ENCODE results near the gene ROBO1. TPM values are rescaled to one million over a fixed set of nuclear protein-coding genes. Genes with fewer than 3 reads are reported as not detected.
A peak's percentile ranks its signal among the peaks of the same experiment; 100 is the strongest.

The ROBO1 gene
- total RNA-seq (2016; rRNA removed; fragmentation: Illumina TruSeq; extraction: Trizol) (53.1 and 71.0 TPM in 2 replicates), polyA plus RNA-seq (2011; rRNA removed) (52.2 and 55.8 TPM in 2 replicates), polyA minus RNA-seq (2011; rRNA and poly(A)+ RNA removed; ENCODE audit: low replicate concordance) (40.2 and 121 TPM in 2 replicates), Bru-seq, nascent RNA (percentile 76 among the genes with signal in this experiment), BruChase-seq, experiment 1, labeled RNA remaining after a 6-hour chase (percentile 62 among the genes with signal in this experiment), BruChase-seq, experiment 2, labeled RNA remaining after a 2-hour chase (percentile 66 among the genes with signal in this experiment)
- 8.0 and 8.5 TPM in 2 replicates for total RNA-seq (2016; cell fraction: cytosol; rRNA removed; fragmentation: Illumina TruSeq; extraction: Trizol; ENCODE audit: low read depth)
- 43.4 and 71.0 TPM in 2 replicates for total RNA-seq (2016; cell fraction: insoluble cytoplasmic fraction; rRNA removed; fragmentation: Illumina TruSeq; extraction: Trizol)
- total RNA-seq (2016; cell fraction: membrane; rRNA removed; fragmentation: Illumina TruSeq; extraction: Trizol) = 16.5 and 27.4 TPM in 2 replicates
- 107 and 122 TPM in 2 replicates for total RNA-seq (2016; cell fraction: nucleus; rRNA removed; fragmentation: Illumina TruSeq; extraction: Trizol)
- polyA plus RNA-seq (2011; cell fraction: cytosol; rRNA removed) = 35.5 and 43.2 TPM in 2 replicates
- polyA plus RNA-seq (2011; cell fraction: nucleus; rRNA removed) = 67.2 and 70.2 TPM in 2 replicates
- polyA plus RNA-seq (2012) = 100.0 and 115 TPM in 2 replicates
- polyA plus RNA-seq (2016; cell fraction: cytosol; fragmentation: Illumina TruSeq; extraction: Trizol; ENCODE audit: low read depth) = 1.8 and 2.4 TPM in 2 replicates
- polyA plus RNA-seq (2016; cell fraction: insoluble cytoplasmic fraction; fragmentation: Illumina TruSeq; extraction: Trizol; ENCODE audit: low read depth) = 34.9 and 47.0 TPM in 2 replicates
- polyA plus RNA-seq (2016; cell fraction: membrane; fragmentation: Illumina TruSeq; extraction: Trizol; ENCODE audit: low read depth) = 4.4 and 5.6 TPM in 2 replicates
- 96.7 and 102 TPM in 2 replicates for polyA plus RNA-seq (2016; cell fraction: nucleus; fragmentation: Illumina TruSeq; extraction: Trizol; ENCODE audit: insufficient read depth, low read depth)
- polyA minus RNA-seq (2011; cell fraction: cytosol; rRNA and poly(A)+ RNA removed) = 82.7 and 99.7 TPM in 2 replicates
- polyA minus RNA-seq (2011; cell fraction: nucleus; rRNA and poly(A)+ RNA removed) = 225 and 255 TPM in 2 replicates
- long read RNA-seq, experiment 1, partial matches to known transcripts = 2 of 8 reads
- long read RNA-seq, experiment 1, other reads (novel, unspliced or antisense) = 6 of 8 reads
- long read RNA-seq, experiment 2, partial matches to known transcripts = 5 of 71 reads
- long read RNA-seq, experiment 2, other reads (novel, unspliced or antisense) = 66 of 71 reads

GRCh38 chr3:79767905-79768267, at the start of gene ROBO1:
ROBO1 (minus strand) TSS chr3:79767998.
- 13% methylated on average over 12 of the region's 12 CpGs for WGBS (ENCODE audit: low lambda C conversion rate)
- no peak within 1 kb of the TSS for H3K4me2 ChIP-seq (ENCODE audit: low read depth, low read length)
- DNase-seq (ENCODE audit: low spot score) (no peak), FAIRE-seq (no peak), ATAC-seq (no peak)
- no peak within 1 kb of the TSS for H3K27ac ChIP-seq (ENCODE audit: extremely low read length, insufficient read depth, low read length)
- in situ Hi-C loops (cut with HindIII; ENCODE audit: extremely low pct_ligation_motif_present, low pct_unique_long_range_greater_than_20kb) = no loop called here
- H3K4me3 ChIP-seq (replicated peaks in 1 of 3; ENCODE audit: insufficient read depth in 1 of 3, low read depth in 2 of 3, low read length in 3 of 3) = no peak within 1 kb of the TSS
- CTCF ChIA-PET (ENCODE audit: low intra/inter-chr PET ratio, low total read pairs) = no interaction called here
- H3K9me3 ChIP-seq (ENCODE audit: low read length) = no peaks in the 10 kb centered on the region
- TF ChIP-seq ZNF563 (CRISPR knock-in tag; IDR thresholded peaks at IDR 0.05) = no peak
- TF ChIP-seq HNF4A (CRISPR knock-in tag; IDR thresholded peaks at IDR 0.05) = no peak
- no peak for TF ChIP-seq KLF16 (CRISPR knock-in tag; IDR thresholded peaks at IDR 0.05)
- H3K36me3 ChIP-seq (replicated peaks in 1 of 2; ENCODE audit: control insufficient read depth in 1 of 2, insufficient read depth in 2 of 2, low read length in 2 of 2) = no peaks in the 10 kb centered on the region
- H3K79me2 ChIP-seq (ENCODE audit: insufficient read depth, low read length) = no peaks in the 10 kb centered on the region
- no peaks in the 10 kb centered on the region for H3K4me1 ChIP-seq (ENCODE audit: insufficient read depth, low read length)
- intact Hi-C loops (cut with micrococcal nuclease; ENCODE audit: unreplicated experiment) = no loop called here
- peaks cover 0 to 24% of the 10 kb centered on the region in 2 experiments; a peak in 2 of 5 replicates for H3K27me3 ChIP-seq (ENCODE audit: control insufficient read depth in 1 of 2, insufficient read depth in 2 of 2, low read length in 2 of 2)
- no peak within 1 kb of the TSS for H3K9ac ChIP-seq (ENCODE audit: insufficient read depth, low read depth, low read length)
- no peak within 1 kb of the TSS for H2AFZ ChIP-seq (ENCODE audit: low read length)
- POLR2A ChIA-PET = no interaction called here
- H4K20me1 ChIP-seq (ENCODE audit: insufficient read depth, low read length) = no peaks in the 10 kb centered on the region
- no TSS peak for BruUV-seq (replicated peaks)

- intact Hi-C loops (cut with micrococcal nuclease; ENCODE audit: unreplicated experiment) (no loop called here), in situ Hi-C loops (cut with HindIII; ENCODE audit: extremely low pct_ligation_motif_present, low pct_unique_long_range_greater_than_20kb) (no loop called here)
- Histone ChIP-seq H4K20me1 (ENCODE audit: insufficient read depth, low read length) (no peaks in the 10 kb centered on the region), H2AFZ (ENCODE audit: low read length) (no peak overlapping the region), H3K9ac (ENCODE audit: insufficient read depth, low read depth, low read length) (no peak overlapping the region), H3K4me1 (ENCODE audit: insufficient read depth, low read length) (no peaks in the 10 kb centered on the region), H3K9me3 (ENCODE audit: low read length) (peaks cover 21% of the 10 kb centered on the region), H3K36me3 (replicated peaks in 1 of 2; ENCODE audit: control insufficient read depth in 1 of 2, insufficient read depth in 2 of 2, low read length in 2 of 2) (no peaks in the 10 kb centered on the region), H3K4me3 (replicated peaks in 1 of 3; ENCODE audit: insufficient read depth in 1 of 3, low read depth in 2 of 3, low read length in 3 of 3) (no peak overlapping the region), H3K79me2 (ENCODE audit: insufficient read depth, low read length) (no peaks in the 10 kb centered on the region), H3K4me2 (ENCODE audit: low read depth, low read length) (no peak overlapping the region), H3K27me3 (ENCODE audit: control insufficient read depth in 1 of 2, insufficient read depth in 2 of 2, low read length in 2 of 2) (no peaks in the 10 kb centered on the region), H3K27ac (ENCODE audit: extremely low read length, insufficient read depth, low read length) (no peak overlapping the region)
- WGBS (ENCODE audit: low lambda C conversion rate) = 0% methylated on average over 3 of the region's 3 CpGs
- FAIRE-seq = no peak
- ChIA-PET CTCF (ENCODE audit: low intra/inter-chr PET ratio, low total read pairs) (no interaction called here), POLR2A (no interaction called here)
- no peak for ATAC-seq
- no TSS peak for BruUV-seq (replicated peaks)
- no peak for DNase-seq (ENCODE audit: low spot score)
- TF ChIP-seq ZNF552 (CRISPR knock-in tag; IDR thresholded peaks at IDR 0.05; ENCODE audit: borderline replicate concordance) (no peak), GATAD2A (CRISPR knock-in tag; IDR thresholded peaks at IDR 0.05) (no peak), ZNF670 (CRISPR knock-in tag; IDR thresholded peaks at IDR 0.05; ENCODE audit: borderline replicate concordance) (no peak), U2AF2 (IDR thresholded peaks at IDR 0.05; ENCODE audit: low read depth, low read length) (no peak), ATF3 (CRISPR knock-in tag; IDR thresholded peaks at IDR 0.05) (no peak), NKX3-1 (CRISPR knock-in tag; IDR thresholded peaks at IDR 0.05) (no peak), NFE2L2 (IDR thresholded peaks at IDR 0.05; ENCODE audit: low read length) (no peak), KLF16 (CRISPR knock-in tag; IDR thresholded peaks at IDR 0.05) (no peak), GPN1 (CRISPR knock-in tag; IDR thresholded peaks at IDR 0.05; ENCODE audit: borderline replicate concordance) (no peak), RARA (CRISPR knock-in tag; IDR thresholded peaks at IDR 0.05) (no peak), HOXA3 (CRISPR knock-in tag; IDR thresholded peaks at IDR 0.05) (no peak), ZNF343 (CRISPR knock-in tag; IDR thresholded peaks at IDR 0.05) (no peak)
Measured at GRCh38 chr3:79817224-79817623, 49.4 kb upstream of the ROBO1 start.
